Tibial artery (tissue), 4 donors: Measurements from ENCODE around the gene CHCHD1.

ENCODE experiments used
- DNase-seq, 2 donors: peaks; one replicate each; pipeline ENCODE4 v3.0.0-alpha.2; 2019
- H3K27ac ChIP-seq, 2 donors: fragments of 200-600 bp; sonication (generic) in 1 of 2; 1 replicate in 1 of 2; 2 replicates in 1 of 2; pipeline ENCODE4 v1.5.1; 2018 to 2019; ENCODE audit warnings: mild to moderate bottlenecking in 1 of 2
- H3K27me3 ChIP-seq, 2 donors: fragments of 200-600 bp; sonication (generic) in 1 of 2; one replicate each; pipeline versions ENCODE4 v1.5.1 to v1.6.0; 2016 to 2019
- H3K36me3 ChIP-seq, 3 donors: fragments of 200-600 bp; sonication (generic) in 2 of 3; one replicate each; pipeline ENCODE4 v1.5.1; 2016 to 2019; ENCODE audit warnings: mild to moderate bottlenecking in 2 of 3
- H3K4me1 ChIP-seq, 4 donors: fragments of 200-600 bp; sonication (generic) in 2 of 4; 1 replicate in 3 of 4; 2 replicates in 1 of 4; pipeline ENCODE4 v1.5.1; 2016 to 2019
- H3K4me3 ChIP-seq, 2 donors: fragments of 200-600 bp; sonication (generic) in 1 of 2; 1 replicate in 1 of 2; 2 replicates in 1 of 2; pipeline ENCODE4 v1.5.1; 2018 to 2019; ENCODE audit warnings: mild to moderate bottlenecking in 2 of 2
- H3K9me3 ChIP-seq, 3 donors: fragments of 200-600 bp; sonication (generic) in 1 of 3; one replicate each; pipeline ENCODE4 v1.5.1; 2016 to 2019
- intact Hi-C: fragments of 100-400 bp; cut with DNase I; formaldehyde crosslinking; loops from one replicate; pipeline ENCODE4 v1.15.0; 2023; ENCODE audit warnings: low total_unique reads
- TF ChIP-seq, protein P1 (sequence below), 2 experiments: fragments of 200-600 bp in 1 of 2; fragments of 450-650 bp in 1 of 2; IDR thresholded peaks; one replicate each; pipeline ENCODE4 v1.5.1; 2017 to 2019; ENCODE audit warnings: antibody characterized with exemption in 2 of 2, mild to moderate bottlenecking in 1 of 2, moderate library complexity in 1 of 2

CHCHD1 gene

DNA sequence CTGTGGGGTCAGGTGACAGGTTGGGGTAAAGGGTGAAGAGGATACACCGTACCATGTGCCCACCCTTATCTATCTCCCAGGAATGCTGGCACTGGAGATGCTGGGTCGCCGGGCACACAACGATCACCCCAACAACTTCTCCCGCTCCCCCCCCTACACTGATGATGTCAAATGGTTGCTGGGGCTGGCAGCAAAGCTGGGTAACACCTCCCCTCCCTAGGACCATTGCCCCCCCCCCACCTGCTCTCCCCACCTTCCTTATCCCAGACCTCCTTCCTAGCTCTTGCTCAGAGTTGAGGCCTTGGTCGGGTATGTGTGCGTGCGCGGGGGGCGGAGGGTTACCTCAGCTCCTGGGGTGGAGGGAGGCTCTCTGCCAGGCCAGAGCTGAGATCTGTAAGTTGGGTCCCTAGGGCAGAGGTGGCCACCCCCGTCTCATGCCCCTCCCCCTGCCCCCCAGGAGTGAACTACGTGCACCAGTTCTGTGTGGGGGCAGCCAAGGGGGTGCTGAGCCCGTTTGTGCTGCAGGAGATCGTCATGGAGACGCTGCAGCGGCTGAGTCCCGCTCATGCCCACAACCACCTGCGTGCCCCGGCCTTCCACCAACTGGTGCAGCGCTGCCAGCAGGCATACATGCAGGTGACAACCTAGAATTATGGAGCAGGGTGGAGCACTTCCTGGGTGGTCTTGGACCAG, 18.9 kb downstream of the CHCHD1 start:
- Histone ChIP-seq H3K4me1 (no peaks in the 10 kb centered on the region), H3K4me3 (no peak overlapping the region), H3K36me3 (peaks cover 88 to 100% (median 96%) of the 10 kb centered on the region in 3 donors), H3K27ac (no peak overlapping the region), H3K27me3 (no peaks in the 10 kb centered on the region), H3K9me3 (no peaks in the 10 kb centered on the region)
- TF ChIP-seq, protein P1, sequence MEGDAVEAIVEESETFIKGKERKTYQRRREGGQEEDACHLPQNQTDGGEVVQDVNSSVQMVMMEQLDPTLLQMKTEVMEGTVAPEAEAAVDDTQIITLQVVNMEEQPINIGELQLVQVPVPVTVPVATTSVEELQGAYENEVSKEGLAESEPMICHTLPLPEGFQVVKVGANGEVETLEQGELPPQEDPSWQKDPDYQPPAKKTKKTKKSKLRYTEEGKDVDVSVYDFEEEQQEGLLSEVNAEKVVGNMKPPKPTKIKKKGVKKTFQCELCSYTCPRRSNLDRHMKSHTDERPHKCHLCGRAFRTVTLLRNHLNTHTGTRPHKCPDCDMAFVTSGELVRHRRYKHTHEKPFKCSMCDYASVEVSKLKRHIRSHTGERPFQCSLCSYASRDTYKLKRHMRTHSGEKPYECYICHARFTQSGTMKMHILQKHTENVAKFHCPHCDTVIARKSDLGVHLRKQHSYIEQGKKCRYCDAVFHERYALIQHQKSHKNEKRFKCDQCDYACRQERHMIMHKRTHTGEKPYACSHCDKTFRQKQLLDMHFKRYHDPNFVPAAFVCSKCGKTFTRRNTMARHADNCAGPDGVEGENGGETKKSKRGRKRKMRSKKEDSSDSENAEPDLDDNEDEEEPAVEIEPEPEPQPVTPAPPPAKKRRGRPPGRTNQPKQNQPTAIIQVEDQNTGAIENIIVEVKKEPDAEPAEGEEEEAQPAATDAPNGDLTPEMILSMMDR (IDR thresholded peaks at IDR 0.05), result no peak
- DNase-seq, result no peak
- intact Hi-C loops, result no loop called here

DNA sequence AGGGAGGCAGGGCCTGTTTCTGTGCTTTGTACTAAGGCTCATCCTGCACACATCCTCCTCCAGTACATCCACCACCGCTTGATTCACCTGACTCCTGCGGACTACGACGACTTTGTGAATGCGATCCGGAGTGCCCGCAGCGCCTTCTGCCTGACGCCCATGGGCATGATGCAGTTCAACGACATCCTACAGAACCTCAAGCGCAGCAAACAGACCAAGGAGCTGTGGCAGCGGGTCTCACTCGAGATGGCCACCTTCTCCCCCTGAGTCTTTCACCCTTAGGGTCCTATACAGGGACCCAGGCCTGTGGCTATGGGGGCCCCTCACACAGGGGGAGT, 19.4 kb downstream of the CHCHD1 start:
- DNase-seq, result no peak
- H3K27ac ChIP-seq, result no peak overlapping the region

DNA sequence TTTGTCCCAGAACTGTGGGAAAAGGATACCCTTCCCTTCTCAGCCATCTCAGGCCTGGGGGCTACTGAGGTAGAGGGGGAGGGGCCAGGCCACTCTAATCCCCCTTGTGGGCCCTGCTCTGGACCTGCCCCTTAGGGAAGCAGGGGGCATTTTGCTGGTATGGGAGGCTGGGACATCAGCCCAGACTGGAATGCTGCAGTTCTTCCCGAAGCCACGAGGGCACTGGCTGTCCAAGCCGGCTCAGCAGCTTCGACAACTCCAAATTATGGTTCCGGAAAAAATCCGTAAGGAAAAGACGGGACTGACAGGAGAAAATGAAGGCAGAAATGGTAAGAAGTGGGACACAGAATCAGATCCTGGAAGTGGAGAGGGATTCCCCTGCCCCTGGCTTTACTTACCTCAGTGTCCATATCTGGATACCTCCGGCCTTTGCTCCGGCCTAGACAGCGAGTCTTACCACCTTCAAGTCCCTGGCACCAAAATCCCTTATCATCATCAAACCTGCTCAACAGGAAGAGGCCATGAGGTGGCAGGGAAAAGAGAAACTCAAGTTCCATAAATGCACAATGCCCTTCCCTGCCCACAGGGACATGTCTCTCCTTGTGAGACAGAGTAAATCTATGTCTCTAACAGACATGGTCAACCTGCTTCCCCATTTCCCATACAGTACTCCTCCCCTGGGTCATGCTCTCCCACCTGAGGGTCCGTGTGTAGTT, 20.6 kb downstream of the CHCHD1 start:
- no peak overlapping the region for H3K27ac ChIP-seq
- intact Hi-C loops, result no loop called here
- TF ChIP-seq, protein P1 (IDR thresholded peaks at IDR 0.05), result no peak
- H3K4me3 ChIP-seq, result no peak overlapping the region
- DNase-seq, result no peak
- peaks cover 86 to 100% (median 96%) of the 10 kb centered on the region in 3 donors for H3K36me3 ChIP-seq
- H3K27me3 ChIP-seq, result no peaks in the 10 kb centered on the region
- H3K4me1 ChIP-seq, result peaks cover 0 to 7% (median 3%) of the 10 kb centered on the region in 4 donors
- H3K9me3 ChIP-seq, result no peaks in the 10 kb centered on the region

More for the DNA sequence above, 19.4 kb downstream of the CHCHD1 start:
- no peaks in the 10 kb centered on the region for H3K9me3 ChIP-seq
- H3K27me3 ChIP-seq, result no peaks in the 10 kb centered on the region
- no peaks in the 10 kb centered on the region for H3K4me1 ChIP-seq
- no peak overlapping the region for H3K4me3 ChIP-seq
- intact Hi-C loops, result no loop called here
- peaks cover 87 to 100% (median 96%) of the 10 kb centered on the region in 3 donors for H3K36me3 ChIP-seq
- TF ChIP-seq, protein P1 (IDR thresholded peaks at IDR 0.05), result no peak

DNA sequence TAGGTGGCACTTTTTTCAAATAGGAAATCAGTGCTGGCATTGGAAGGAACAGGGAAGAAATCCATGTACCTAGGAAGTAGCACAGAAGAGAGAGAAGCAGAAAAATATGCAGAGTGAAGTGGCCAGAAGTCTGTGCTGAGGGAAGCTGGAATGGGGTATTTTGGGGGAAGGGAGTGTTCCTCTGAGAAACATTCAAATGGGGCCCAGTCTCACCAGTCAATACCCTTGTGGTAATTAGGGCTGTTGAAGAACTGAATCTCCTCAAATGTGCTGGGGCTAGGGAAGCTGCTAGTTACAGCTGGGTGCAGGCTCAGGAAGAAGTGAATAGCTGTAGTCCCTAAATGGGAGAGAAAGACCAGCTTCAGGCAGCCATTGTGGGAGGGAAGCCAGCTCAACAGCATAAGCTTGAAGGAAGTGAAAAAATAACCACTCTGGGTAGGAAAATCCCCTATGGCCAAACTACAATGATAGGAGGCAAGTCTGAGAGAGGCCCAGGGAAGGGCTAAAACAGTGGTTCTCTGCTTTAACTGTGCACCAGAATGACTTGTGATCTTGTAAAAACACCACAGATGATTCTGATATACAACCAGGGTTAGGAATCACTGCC, 21.9 kb downstream of the CHCHD1 start:
- TF ChIP-seq, protein P1 (IDR thresholded peaks at IDR 0.05), result no peak
- peaks cover 0 to 13% (median 3%) of the 10 kb centered on the region in 4 donors for H3K4me1 ChIP-seq
- no peaks in the 10 kb centered on the region for H3K9me3 ChIP-seq
- no peak overlapping the region for H3K4me3 ChIP-seq
- no peak overlapping the region for H3K27ac ChIP-seq
- H3K36me3 ChIP-seq, result peaks cover 78 to 100% (median 94%) of the 10 kb centered on the region in 3 donors
- no peaks in the 10 kb centered on the region for H3K27me3 ChIP-seq
- no peak for DNase-seq
- intact Hi-C loops, result no loop called here

DNA sequence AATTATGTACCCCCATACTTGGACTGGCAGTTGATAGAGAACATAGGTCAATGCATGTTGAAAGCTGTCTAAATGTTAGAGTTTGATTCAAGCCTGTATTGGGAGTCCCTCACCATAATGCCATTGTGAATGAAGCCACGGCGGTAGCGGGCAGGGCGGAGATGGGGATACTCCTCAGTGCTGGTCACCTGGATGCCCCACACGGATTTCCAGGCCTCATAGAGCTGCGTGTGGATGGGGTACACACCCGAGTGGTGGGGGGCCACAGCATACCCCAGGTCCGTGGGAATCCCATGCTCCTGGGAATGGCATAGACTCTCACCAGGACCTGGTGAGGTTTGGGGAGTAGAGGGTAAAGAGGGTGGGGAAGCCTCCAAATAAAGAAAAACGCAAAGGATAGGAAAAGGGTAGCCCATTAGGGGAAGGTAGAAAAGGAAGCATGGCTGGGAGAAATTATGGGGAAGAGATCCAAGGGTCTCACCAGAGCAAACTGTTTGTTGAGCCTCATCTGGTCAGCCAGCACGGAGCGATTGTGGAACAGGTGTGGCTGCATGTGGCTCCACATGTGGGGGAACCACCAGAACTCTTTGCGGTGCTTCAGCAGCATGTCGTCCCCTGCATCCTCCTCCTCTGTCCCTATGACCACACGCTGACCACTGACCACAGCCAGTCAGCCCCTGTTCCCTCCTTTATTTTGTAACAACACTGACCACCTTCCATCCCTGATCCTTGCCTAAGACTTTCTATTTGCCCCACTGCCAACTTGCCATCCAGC, 24.5 kb downstream of the CHCHD1 start:
- Histone ChIP-seq H3K27me3 (no peaks in the 10 kb centered on the region), H3K27ac (no peak overlapping the region), H3K9me3 (no peaks in the 10 kb centered on the region), H3K4me1 (peaks cover 0 to 27% (median 17%) of the 10 kb centered on the region in 4 donors), H3K36me3 (peaks cover 59 to 78% (median 70%) of the 10 kb centered on the region in 3 donors), H3K4me3 (no peak overlapping the region)
- no peak for DNase-seq
- TF ChIP-seq, protein P1 (IDR thresholded peaks at IDR 0.05), result no peak
- intact Hi-C loops, result no loop called here
